Glutamatergic neuron (in vitro differentiated cells): ENCODE data around the gene KCNQ1. TPM values are rescaled to one million over a fixed set of nuclear protein-coding genes. Genes with fewer than 3 reads are reported as not detected.

Source experiments
- DNase-seq: peaks from one replicate; pipeline ENCODE4 v3.0.0; 2022
- H3K27ac Mint-ChIP-seq: one replicate; pipeline ENCODE4 v1.8.0; 2020; ENCODE audit warnings: mild to moderate bottlenecking, mixed read lengths, inconsistent platforms; ENCODE audit not compliant: unreplicated experiment
- H3K27me3 Mint-ChIP-seq: one replicate; pipeline ENCODE4 v1.8.0; 2020; ENCODE audit warnings: mild to moderate bottlenecking, moderate library complexity, mixed read lengths, inconsistent platforms; ENCODE audit not compliant: unreplicated experiment
- H3K36me3 Mint-ChIP-seq: one replicate; pipeline ENCODE4 v1.8.0; 2020; ENCODE audit warnings: mild to moderate bottlenecking, mixed read lengths, inconsistent platforms; ENCODE audit not compliant: unreplicated experiment
- H3K4me1 Mint-ChIP-seq: one replicate; pipeline ENCODE4 v1.8.0; 2020; ENCODE audit warnings: mild to moderate bottlenecking, low read depth, mixed read lengths, inconsistent platforms; ENCODE audit not compliant: unreplicated experiment
- H3K4me3 Mint-ChIP-seq: one replicate; pipeline ENCODE4 v1.8.0; 2020; ENCODE audit warnings: mild to moderate bottlenecking, mixed read lengths, inconsistent platforms; ENCODE audit not compliant: unreplicated experiment
- H3K9me3 Mint-ChIP-seq: one replicate; pipeline ENCODE4 v1.8.0; 2020; ENCODE audit warnings: mild to moderate bottlenecking, moderate library complexity, mixed read lengths, inconsistent platforms; ENCODE audit not compliant: unreplicated experiment
- CTCF ChIP-seq: fragments of 200-600 bp; sonication (generic); IDR thresholded peaks from one replicate; pipeline ENCODE4 v1.5.0; 2021; ENCODE audit not compliant: partially characterized antibody, unreplicated experiment
- total RNA-seq: library from RNA; stranded (reverse); fragmentation: NEBNext Ultra II Directional; extraction: Animal tissue kit (Norgen Biotek cat#: 25700); gene quantifications from one replicate; pipeline ENCODE4 v1.2.1, GENCODE V29; 2021; ENCODE audit not compliant: unreplicated experiment

Gene KCNQ1
- total RNA-seq, 1 donor from 2014 or later, result 0.44 TPM

DNA sequence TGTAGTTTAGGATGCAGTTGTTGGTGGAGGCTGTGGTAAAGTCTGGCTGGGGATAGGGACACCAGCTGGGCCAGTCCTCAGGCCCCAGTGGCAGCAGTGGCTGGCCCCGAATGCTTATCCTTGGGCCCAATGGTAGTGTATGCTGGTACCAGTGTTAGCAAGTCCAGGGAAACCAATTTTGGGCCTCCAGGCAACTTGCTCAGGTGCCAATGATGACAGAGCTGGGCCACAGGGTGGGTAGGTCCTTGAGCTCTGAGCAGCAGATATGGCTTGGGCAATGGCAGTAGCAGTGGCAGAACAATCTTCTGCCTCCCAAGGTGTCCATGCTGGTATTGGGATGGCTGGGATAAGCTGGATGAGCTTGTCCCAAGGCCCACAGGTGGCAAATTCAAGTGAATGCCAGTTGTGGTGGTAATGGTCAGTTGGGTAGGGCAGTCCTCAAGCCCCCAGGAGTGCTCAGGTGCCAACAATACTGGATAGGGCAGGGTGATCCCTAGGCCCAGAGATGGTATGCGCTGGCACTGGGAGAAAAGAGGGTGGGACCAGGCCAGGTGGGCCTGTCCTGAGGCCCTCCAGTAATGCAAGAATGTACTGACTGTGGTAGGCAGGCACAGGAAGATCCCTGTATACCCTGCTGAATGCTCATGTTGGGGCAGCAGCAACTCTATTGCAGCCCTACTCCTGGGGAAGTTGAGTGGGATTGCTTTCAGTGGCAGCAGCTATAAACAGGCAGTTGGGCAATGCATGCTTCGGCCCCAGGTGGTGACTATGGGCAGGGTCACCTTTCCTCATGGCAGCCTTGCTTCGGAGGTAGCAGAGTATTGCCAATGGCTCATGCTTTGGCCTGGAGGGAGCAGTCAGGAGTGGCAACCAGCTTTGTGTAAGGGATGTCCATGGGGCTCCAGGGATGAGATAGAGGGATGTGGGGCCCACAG is 200.3 kb downstream of the KCNQ1 start:
- Mint-ChIP-seq H3K4me3 (no peak overlapping the region), H3K27me3 (peaks cover 26% of the 10 kb centered on the region), H3K27ac (no peak overlapping the region), H3K4me1 (no peaks in the 10 kb centered on the region), H3K36me3 (peaks cover 82% of the 10 kb centered on the region), H3K9me3 (peaks cover 72% of the 10 kb centered on the region)
- DNase-seq, result no peak
- TF ChIP-seq CTCF, result no peak

DNA sequence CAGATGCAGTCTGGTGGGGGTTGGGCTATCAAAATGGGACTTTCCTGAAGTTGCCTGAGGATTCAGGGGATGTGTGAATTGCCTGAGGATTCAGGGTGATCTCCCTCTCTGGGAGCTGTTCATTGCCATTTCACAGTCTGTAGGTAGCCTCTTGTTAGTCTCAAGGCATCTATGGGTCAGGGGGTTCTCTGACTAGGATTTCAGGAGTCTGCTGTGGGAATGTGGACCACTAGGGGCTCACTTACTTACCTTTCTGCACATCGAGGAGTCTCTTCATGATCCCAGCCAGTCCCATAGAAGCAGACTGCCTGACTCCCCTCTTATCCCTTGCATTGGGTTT is 200.9 kb downstream of the KCNQ1 start:
- H3K27ac Mint-ChIP-seq, result no peak overlapping the region
- no peak for TF ChIP-seq CTCF
- H3K27me3 Mint-ChIP-seq, result peaks cover 22% of the 10 kb centered on the region

DNA sequence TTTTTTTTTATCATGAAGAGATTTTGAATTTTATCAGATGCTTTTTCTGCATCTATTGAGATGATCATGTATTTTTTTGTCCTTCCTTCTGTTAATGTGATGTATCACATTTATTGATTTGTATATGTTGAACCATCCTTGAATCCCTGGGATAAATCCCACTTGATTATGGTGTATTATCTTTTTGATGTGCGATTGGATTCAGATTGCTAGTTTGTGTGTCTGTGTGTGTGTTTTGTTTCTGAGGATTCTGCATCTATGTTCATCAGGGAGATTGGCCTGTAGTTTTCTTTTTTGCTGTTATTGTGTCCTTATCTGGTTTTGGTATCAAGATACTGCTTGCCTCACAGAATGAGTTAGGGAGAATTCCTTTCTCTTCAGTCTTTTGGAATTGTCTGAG is 202.4 kb downstream of the KCNQ1 start:
- Mint-ChIP-seq H3K36me3 (peaks cover 83% of the 10 kb centered on the region), H3K27me3 (peaks cover 19% of the 10 kb centered on the region), H3K4me1 (no peaks in the 10 kb centered on the region), H3K9me3 (peaks cover 72% of the 10 kb centered on the region), H3K4me3 (no peak overlapping the region), H3K27ac (no peak overlapping the region)
- TF ChIP-seq CTCF, result no peak
- no peak for DNase-seq

More for the DNA sequence above, 200.9 kb downstream of the KCNQ1 start:
- H3K36me3 Mint-ChIP-seq, result peaks cover 82% of the 10 kb centered on the region
- DNase-seq, result no peak
- no peaks in the 10 kb centered on the region for H3K4me1 Mint-ChIP-seq
- no peak overlapping the region for H3K4me3 Mint-ChIP-seq
- H3K9me3 Mint-ChIP-seq, result peaks cover 74% of the 10 kb centered on the region

GRCh38 chr11:2647953-2648352 is 203.1 kb downstream of the KCNQ1 start:
- peaks cover 17% of the 10 kb centered on the region for H3K27me3 Mint-ChIP-seq
- H3K4me1 Mint-ChIP-seq, result no peaks in the 10 kb centered on the region
- no peak for DNase-seq
- H3K36me3 Mint-ChIP-seq, result peaks cover 84% of the 10 kb centered on the region
- H3K4me3 Mint-ChIP-seq, result no peak overlapping the region
- H3K9me3 Mint-ChIP-seq, result peaks cover 74% of the 10 kb centered on the region
- TF ChIP-seq CTCF, result no peak
- H3K27ac Mint-ChIP-seq, result no peak overlapping the region

- no peaks in the 10 kb centered on the region for H3K4me1 Mint-ChIP-seq
- peaks cover 14% of the 10 kb centered on the region for H3K27me3 Mint-ChIP-seq
- H3K4me3 Mint-ChIP-seq, result no peak overlapping the region
- TF ChIP-seq CTCF, result no peak
- H3K27ac Mint-ChIP-seq, result no peak overlapping the region
- no peak for DNase-seq
- peaks cover 77% of the 10 kb centered on the region for H3K36me3 Mint-ChIP-seq
- peaks cover 63% of the 10 kb centered on the region for H3K9me3 Mint-ChIP-seq
These were observed 204.6 kb downstream of the KCNQ1 start for GRCh38 chr11:2649400-2649799.
